Stimulated activated CD8-positive, alpha-beta memory T cell treated with anti-CD3 and anti-CD28 coated beads, Interleukin-4, amount 100 ng/mL, for 4 hours (primary cell): ENCODE data around the gene ZNF518A.
"Not testable (repeated sequence)": the region's sequence is repeated elsewhere in the genome, so short reads cannot be mapped to it uniquely, and the experiment has no call there.

Experiments
- DNase-seq, 2 donors: peaks; one replicate each; pipeline ENCODE4 v3.0.0-alpha.2; 2020; ENCODE audit warnings: low read depth in 2 of 2, low spot score in 1 of 2

Gene ZNF518A

GRCh38 chr10:96136810-96137209 is 6.7 kb downstream of the ZNF518A start:
- no peak for DNase-seq

GRCh38 chr10:96137567-96137966 is 7.5 kb downstream of the ZNF518A start:
- no peak for DNase-seq

GRCh38 chr10:96138102-96138501 is 8.0 kb downstream of the ZNF518A start:
- no peak for DNase-seq

- no peak for DNase-seq
These were observed 22.3 kb downstream of the ZNF518A start for GRCh38 chr10:96152437-96152836.

- no peak for DNase-seq
These were observed 23.0 kb downstream of the ZNF518A start for GRCh38 chr10:96153070-96153469.

GRCh38 chr10:96165726-96166125 is 35.6 kb downstream of the ZNF518A start:
- DNase-seq = no peak

GRCh38 chr10:96168546-96168945 is 38.4 kb downstream of the ZNF518A start:
- no peak for DNase-seq

GRCh38 chr10:96170230-96170629 is 40.1 kb downstream of the ZNF518A start:
- no peak for DNase-seq

GRCh38 chr10:96172666-96173065 is 42.6 kb downstream of the ZNF518A start:
- no peak for DNase-seq

GRCh38 chr10:96176985-96177384 is 46.9 kb downstream of the ZNF518A start:
- DNase-seq = no peak

GRCh38 chr10:96188421-96188820 is 58.3 kb downstream of the ZNF518A start:
- DNase-seq = no peak

- no peak for DNase-seq
These were observed 58.8 kb downstream of the ZNF518A start for GRCh38 chr10:96188916-96189315.

GRCh38 chr10:96189505-96189904 is 59.4 kb downstream of the ZNF518A start:
- not testable (repeated sequence) for DNase-seq

- no peak for DNase-seq
These were observed 71.4 kb downstream of the ZNF518A start for GRCh38 chr10:96201525-96201924.

GRCh38 chr10:96205580-96205979 is 75.5 kb downstream of the ZNF518A start:
- no peak for DNase-seq

GRCh38 chr10:96208271-96208670 is 78.2 kb downstream of the ZNF518A start:
- DNase-seq = no peak

GRCh38 chr10:96208946-96209345 is 78.8 kb downstream of the ZNF518A start:
- DNase-seq = no peak

GRCh38 chr10:96211764-96212163 is 81.7 kb downstream of the ZNF518A start:
- DNase-seq = no peak

GRCh38 chr10:96212911-96213310 is 82.8 kb downstream of the ZNF518A start:
- DNase-seq = no peak
